ENCODE data around the gene ZHX3.

DNA sequence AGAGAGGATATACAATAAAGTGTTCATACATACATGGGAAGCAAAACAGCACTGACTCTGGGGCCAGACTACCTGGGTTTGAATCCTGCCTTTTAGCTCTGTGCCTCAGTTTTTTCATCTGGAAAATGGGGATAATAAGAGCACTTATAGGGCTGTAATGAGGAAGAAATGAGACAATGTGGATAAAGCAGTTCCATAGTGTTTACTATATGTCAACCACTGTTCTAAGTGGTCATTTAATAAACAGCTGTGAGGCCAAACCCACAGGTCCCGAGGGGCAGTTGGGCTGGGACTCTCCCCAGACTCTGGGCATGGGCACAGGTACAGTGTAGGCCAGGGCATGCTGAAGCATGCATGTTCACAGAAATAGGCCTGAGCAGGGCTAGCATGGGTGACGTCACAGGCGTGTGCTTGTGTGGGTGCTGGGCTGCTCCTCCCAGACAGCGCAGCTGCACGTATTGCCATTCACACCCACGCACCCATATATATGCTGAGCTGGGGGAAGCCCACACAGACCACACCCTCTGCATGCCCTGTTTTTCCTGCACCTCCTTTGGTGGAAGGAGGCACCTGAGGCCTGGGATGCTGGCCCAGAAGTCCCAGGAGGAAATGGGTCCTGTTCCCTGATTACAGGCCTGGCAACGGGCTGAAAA, 183.7 kb downstream of the ZHX3 start:
- TF ChIP-seq, protein P1, sequence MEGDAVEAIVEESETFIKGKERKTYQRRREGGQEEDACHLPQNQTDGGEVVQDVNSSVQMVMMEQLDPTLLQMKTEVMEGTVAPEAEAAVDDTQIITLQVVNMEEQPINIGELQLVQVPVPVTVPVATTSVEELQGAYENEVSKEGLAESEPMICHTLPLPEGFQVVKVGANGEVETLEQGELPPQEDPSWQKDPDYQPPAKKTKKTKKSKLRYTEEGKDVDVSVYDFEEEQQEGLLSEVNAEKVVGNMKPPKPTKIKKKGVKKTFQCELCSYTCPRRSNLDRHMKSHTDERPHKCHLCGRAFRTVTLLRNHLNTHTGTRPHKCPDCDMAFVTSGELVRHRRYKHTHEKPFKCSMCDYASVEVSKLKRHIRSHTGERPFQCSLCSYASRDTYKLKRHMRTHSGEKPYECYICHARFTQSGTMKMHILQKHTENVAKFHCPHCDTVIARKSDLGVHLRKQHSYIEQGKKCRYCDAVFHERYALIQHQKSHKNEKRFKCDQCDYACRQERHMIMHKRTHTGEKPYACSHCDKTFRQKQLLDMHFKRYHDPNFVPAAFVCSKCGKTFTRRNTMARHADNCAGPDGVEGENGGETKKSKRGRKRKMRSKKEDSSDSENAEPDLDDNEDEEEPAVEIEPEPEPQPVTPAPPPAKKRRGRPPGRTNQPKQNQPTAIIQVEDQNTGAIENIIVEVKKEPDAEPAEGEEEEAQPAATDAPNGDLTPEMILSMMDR (IDR thresholded peaks at IDR 0.05; ENCODE audit: low read depth, low read length, poor library complexity, severe bottlenecking) = no peak
- TF ChIP-seq EZH2phosphoT487 (IDR thresholded peaks at IDR 0.05; ENCODE audit: borderline replicate concordance, low read length) = no peak

Data from DOHH2 (cell line).